EH (cell line): ENCODE results near the gene FCRL2.
"Not testable (repeated sequence)": the region's sequence is repeated elsewhere in the genome, so short reads cannot be mapped to it uniquely, and the experiment has no call there.

Source experiments
- DNase-seq: peaks from one replicate; pipeline ENCODE4 v3.0.0-alpha.2; 2015; ENCODE audit warnings: low read depth

FCRL2 gene

GRCh38 chr1:157751283-157751682 is 25.6 kb downstream of the FCRL2 start:
- DNase-seq, result no peak

- no peak for DNase-seq
These were observed 28.6 kb downstream of the FCRL2 start for GRCh38 chr1:157748262-157748817.

- DNase-seq, result no peak
These were observed 37.6 kb downstream of the FCRL2 start for GRCh38 chr1:157739229-157739901.

GRCh38 chr1:157735991-157736390 is 40.9 kb downstream of the FCRL2 start:
- not testable (repeated sequence) for DNase-seq

- DNase-seq, result no peak
These were observed 42.6 kb downstream of the FCRL2 start for GRCh38 chr1:157734321-157734720.

- no peak for DNase-seq
These were observed 44.2 kb downstream of the FCRL2 start for GRCh38 chr1:157732755-157733154.

GRCh38 chr1:157725221-157725577 is 51.7 kb downstream of the FCRL2 start:
- DNase-seq, result no peak

- DNase-seq, result no peak
These were observed 52.3 kb downstream of the FCRL2 start for GRCh38 chr1:157724537-157725220.

GRCh38 chr1:157723157-157723556 is 53.8 kb downstream of the FCRL2 start:
- no peak for DNase-seq

- DNase-seq, result no peak
These were observed 54.9 kb downstream of the FCRL2 start for GRCh38 chr1:157721985-157722384.

GRCh38 chr1:157715736-157716135 is 61.2 kb downstream of the FCRL2 start:
- no peak for DNase-seq

- DNase-seq, result no peak
These were observed 65.1 kb downstream of the FCRL2 start for GRCh38 chr1:157711802-157712201.

- no peak for DNase-seq
These were observed 72.1 kb downstream of the FCRL2 start for GRCh38 chr1:157704878-157705277.

GRCh38 chr1:157703981-157704380 is 73.0 kb downstream of the FCRL2 start:
- DNase-seq, result no peak

- DNase-seq, result no peak
These were observed 74.6 kb downstream of the FCRL2 start for GRCh38 chr1:157702308-157702825.

- no peak for DNase-seq
These were observed 76.2 kb downstream of the FCRL2 start, which contains the start of gene FCRL3 for GRCh38 chr1:157700732-157701131. TSS of gene FCRL3 (minus strand) at chr1:157700769. CDS start at chr1:157700489, 280 bp downstream.

GRCh38 chr1:157700305-157700704 is 76.6 kb downstream of the FCRL2 start:
- no peak for DNase-seq

GRCh38 chr1:157697781-157698569 is 79.0 kb downstream of the FCRL2 start:
- no peak for DNase-seq

GRCh38 chr1:157696966-157697628 is 79.8 kb downstream of the FCRL2 start:
- no peak for DNase-seq
